Stomach (tissue), 9 donors: ENCODE data around the gene DPH6. TPM values are rescaled to one million over a fixed set of nuclear protein-coding genes. Genes with fewer than 3 reads are reported as not detected.
A peak's percentile ranks its signal among the peaks of the same experiment; 100 is the strongest.

Experiments used
- DNase-seq, 2 donors: peaks; one replicate each; pipeline versions ENCODE4 v3.0.0 to v3.0.0-alpha.2; 2013 to 2019
- H3K27ac ChIP-seq, 5 donors: fragments of 200-600 bp in 4 of 5; sonication (generic) in 4 of 5; one replicate each; pipeline ENCODE4 v1.5.1; 2013 to 2019; ENCODE audit warnings: mild to moderate bottlenecking in 1 of 5, moderate library complexity in 1 of 5
- H3K27me3 ChIP-seq, 3 donors: fragments of 200-600 bp; sonication (generic); one replicate each; pipeline ENCODE4 v1.5.1; 2017 to 2019; ENCODE audit warnings: mixed run types in 1 of 3
- H3K36me3 ChIP-seq, 4 donors: fragments of 200-600 bp; sonication (generic); 1 replicate in 3 of 4; 2 replicates in 1 of 4; pipeline ENCODE4 v1.5.1; 2016 to 2019
- H3K4me1 ChIP-seq, 4 donors: fragments of 200-600 bp; sonication (generic); one replicate each; pipeline ENCODE4 v1.5.1; 2016 to 2019
- H3K4me3 ChIP-seq, 4 donors: fragments of 200-600 bp; sonication (generic) in 3 of 4; one replicate each; pipeline ENCODE4 v1.5.1; 2016 to 2019; ENCODE audit warnings: mild to moderate bottlenecking in 1 of 4
- H3K9me3 ChIP-seq, 4 donors: fragments of 200-600 bp; sonication (generic); one replicate each; pipeline ENCODE4 v1.5.1; 2016 to 2019
- CTCF ChIP-seq, 7 experiments: fragments of 450-650 bp in 4 of 7; fragments of 200-600 bp in 3 of 7; sonication (generic) in 3 of 7; IDR thresholded peaks; one replicate each; pipeline ENCODE4 v1.5.1; 2016 to 2019; ENCODE audit warnings: antibody characterized with exemption in 7 of 7, control low read depth in 2 of 7, mild to moderate bottlenecking in 1 of 7
- EP300 ChIP-seq: sonication (generic); formaldehyde crosslinking; IDR thresholded peaks from one replicate; pipeline ENCODE4 v1.6.1; 2017; ENCODE audit warnings: antibody characterized with exemption
- POLR2A ChIP-seq, 4 donors: fragments of 450-650 bp; IDR thresholded peaks; one replicate each; pipeline ENCODE4 v1.6.1; 2016; ENCODE audit warnings: antibody characterized with exemption in 4 of 4, control low read depth in 2 of 4, mild to moderate bottlenecking in 1 of 4, moderate library complexity in 1 of 4
- POLR2AphosphoS5 ChIP-seq, 3 donors: sonication (generic); formaldehyde crosslinking; IDR thresholded peaks; one replicate each; pipeline ENCODE4 v1.6.1; 2016; ENCODE audit warnings: antibody characterized with exemption in 3 of 3
- WGBS, 5 donors: extraction: QIAGEN DNeasy Blood & Tissue Kit in 3 of 5; methylation state at CpG; one replicate each; pipeline versions ENCODE4 v1.1.5 to v1.1.7; 2013 to 2018; 5-methylcytosine and 5-hydroxymethylcytosine counted together
- intact Hi-C: fragments of 100-400 bp; cut with DNase I; formaldehyde crosslinking; loops from one replicate; pipeline ENCODE4 v1.15.1; 2023; ENCODE audit warnings: low total_unique reads
- polyA plus RNA-seq, 3 donors: library from polyadenylated mRNA; stranded (reverse); fragments of 200-250 nt; gene quantifications; one replicate each; pipeline ENCODE4 v1.2.3, GENCODE V29; 2013
- total RNA-seq, 5 donors: library from RNA; depleted of rRNA; stranded (reverse); fragments of >200 nt; gene quantifications; one replicate each; pipeline versions ENCODE4 v1.1.0 to v1.2.3, GENCODE V29; 2014 to 2016
- donor health status: healthy with polysubstance abuse.
- donor health status: Bipolar disorder and iron deficiency.
- donor health status: healthy.

The DPH6 gene
- total and polyA plus RNA-seq, 8 donors = 6.1 to 52.3 (median 17.7) TPM

DNA sequence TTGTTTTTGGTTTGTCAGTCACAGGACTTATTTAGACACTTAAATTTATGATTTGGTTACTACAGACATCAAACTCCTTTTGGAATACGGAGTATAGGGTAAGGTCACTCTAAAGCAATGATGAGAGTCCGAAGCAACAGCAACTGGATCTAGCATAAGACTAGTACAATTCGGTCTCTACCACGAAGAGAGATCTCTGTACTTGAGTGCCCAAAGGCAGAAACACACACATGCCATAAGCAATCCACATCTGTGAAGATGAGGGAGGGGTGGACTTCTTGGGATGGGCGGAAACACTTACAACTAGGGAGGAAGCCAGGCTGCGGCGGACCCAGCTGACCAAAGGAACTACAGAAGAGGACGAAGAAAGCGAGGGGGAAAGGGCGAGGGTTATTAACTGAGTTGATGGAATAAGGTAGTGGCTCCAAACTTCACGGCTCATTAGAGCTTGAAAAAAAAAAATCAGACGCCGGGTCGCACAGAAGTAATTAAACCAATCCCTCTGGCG is 595 bp downstream of the DPH6 start:
- peaks cover 5 to 28% (median 16%) of the 10 kb centered on the region in 4 donors for H3K4me1 ChIP-seq
- H3K36me3 ChIP-seq = no peaks in the 10 kb centered on the region
- 1 to 3% (median 2%) methylated on average over 15 of the region's 15 CpGs for WGBS, 5 donors
- H3K9me3 ChIP-seq = no peaks in the 10 kb centered on the region
- peak overlapping the region; percentile 90 to 97 (median 96) for H3K27ac ChIP-seq
- peak; percentile 31 to 82 for DNase-seq
- peak overlapping the region; percentile 56 to 78 (median 58) for H3K4me3 ChIP-seq
- H3K27me3 ChIP-seq = no peaks in the 10 kb centered on the region
- TF ChIP-seq CTCF (IDR thresholded peaks at IDR 0.05) = no peak
- TF ChIP-seq POLR2AphosphoS5 (IDR thresholded peaks at IDR 0.05) = no peak
- no peak for TF ChIP-seq POLR2A (IDR thresholded peaks at IDR 0.05)
- no peak for TF ChIP-seq EP300
- intact Hi-C loops = no loop called here

GRCh38 chr15:35540885-35541284 is 5.1 kb downstream of the DPH6 start:
- DNase-seq = no peak
- intact Hi-C loops = no loop called here
- TF ChIP-seq CTCF (IDR thresholded peaks at IDR 0.05) (no peak), EP300 (no peak), POLR2AphosphoS5 (IDR thresholded peaks at IDR 0.05) (no peak), POLR2A (IDR thresholded peaks at IDR 0.05) (no peak)
- H3K4me1 ChIP-seq = peaks cover 0 to 16% (median 10%) of the 10 kb centered on the region in 4 donors
- H3K4me3 ChIP-seq = no peak overlapping the region
- H3K9me3 ChIP-seq = no peaks in the 10 kb centered on the region
- 53 to 86% (median 72%) methylated on average over 1 of the region's 1 CpG for WGBS, 5 donors
- H3K27ac ChIP-seq = no peak overlapping the region
- H3K36me3 ChIP-seq = peaks cover 0 to 7% (median 6%) of the 10 kb centered on the region in 4 donors
- H3K27me3 ChIP-seq = no peaks in the 10 kb centered on the region

- Histone ChIP-seq H3K27me3 (no peaks in the 10 kb centered on the region), H3K4me3 (no peak overlapping the region), H3K36me3 (peaks cover 0 to 7% (median 6%) of the 10 kb centered on the region in 4 donors), H3K9me3 (no peaks in the 10 kb centered on the region), H3K4me1 (peaks cover 0 to 13% (median 8%) of the 10 kb centered on the region in 4 donors), H3K27ac (no peak overlapping the region)
- 94 to 97% (median 95%) methylated on average over 2 of the region's 2 CpGs for WGBS, 5 donors
- no peak for DNase-seq
- TF ChIP-seq POLR2A (IDR thresholded peaks at IDR 0.05) (no peak), EP300 (no peak), POLR2AphosphoS5 (IDR thresholded peaks at IDR 0.05) (no peak), CTCF (IDR thresholded peaks at IDR 0.05) (no peak)
- intact Hi-C loops = no loop called here
These were observed 5.9 kb downstream of the DPH6 start for GRCh38 chr15:35540021-35540420.

DNA sequence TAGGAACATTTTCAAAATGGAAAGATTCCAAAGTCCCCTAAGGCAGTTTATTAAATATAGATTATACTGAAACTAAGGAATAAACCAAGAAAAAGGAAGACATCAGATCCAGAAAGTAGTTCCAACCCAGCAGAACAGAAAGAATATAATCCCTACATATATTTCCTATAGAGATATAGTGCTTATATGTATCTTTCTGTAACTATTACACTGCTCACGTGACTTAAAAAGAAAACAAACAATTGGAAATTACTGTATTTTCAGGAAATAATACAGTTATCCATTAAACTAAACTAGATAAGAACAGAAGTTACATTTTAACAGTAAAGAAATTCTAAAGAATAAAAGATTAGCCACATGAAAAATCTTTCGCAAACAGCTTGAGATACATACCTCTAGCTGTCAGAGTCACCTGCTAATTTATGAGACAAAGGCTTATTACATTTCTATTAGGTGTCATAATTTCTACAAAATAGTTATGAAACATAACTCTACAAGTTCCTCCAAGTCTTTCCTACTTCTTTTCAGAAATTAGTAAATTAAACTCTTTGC is 10.5 kb downstream of the DPH6 start:
- Histone ChIP-seq H3K4me3 (no peak overlapping the region), H3K27ac (no peak overlapping the region), H3K36me3 (peaks cover 0 to 22% (median 14%) of the 10 kb centered on the region in 4 donors), H3K9me3 (no peaks in the 10 kb centered on the region), H3K27me3 (no peaks in the 10 kb centered on the region), H3K4me1 (no peaks in the 10 kb centered on the region)
- 22 to 30% (median 27%) methylated on average over 2 of the region's 2 CpGs for WGBS, 5 donors
- no peak for DNase-seq
- TF ChIP-seq EP300 = no peak
- no peak for TF ChIP-seq POLR2AphosphoS5 (IDR thresholded peaks at IDR 0.05)
- TF ChIP-seq CTCF (IDR thresholded peaks at IDR 0.05) = no peak
- no peak for TF ChIP-seq POLR2A (IDR thresholded peaks at IDR 0.05)
- intact Hi-C loops = no loop called here
